H1 (cell line): Measurements from ENCODE around the gene STK39. TPM values are rescaled to one million over a fixed set of nuclear protein-coding genes. Genes with fewer than 3 reads are reported as not detected.

ENCODE experiments used
- CTCF ChIA-PET: fragments of 300-600 bp; sonication (Branson Sonifier 250); formaldehyde crosslinking; loops from one replicate; lab custom pipeline; 2021; ENCODE audit not compliant: partially characterized antibody; lab: Charles Lee
- POLR2A ChIA-PET: fragments of 300-600 bp; sonication (Branson Sonifier 250); formaldehyde crosslinking; loops from one replicate; lab custom pipeline; 2021; ENCODE audit warnings: inconsistent platforms; ENCODE audit not compliant: partially characterized antibody; lab: Charles Lee
- DNase-seq, 2 experiments: peaks; one replicate each; pipeline versions ENCODE4 v3.0.0 to v3.0.0-alpha.2; 2010 to 2022; ENCODE audit warnings: low spot score in 2 of 2, low read depth in 1 of 2, mixed read lengths in 1 of 2
- FAIRE-seq: peaks from 2 replicates; lab custom pipeline; 2011; peaks lifted over from hg19 to GRCh38; lab: Jason Lieb, UNC
- H2AFZ ChIP-seq: 2 replicates; pipeline ENCODE4 v1.8.1; 2012; ENCODE audit warnings: low read length, inconsistent platforms
- H2AK5ac ChIP-seq: 2 replicates; pipeline ENCODE4 v1.6.1; 2013; ENCODE audit warnings: low read depth, low read length
- H2BK120ac ChIP-seq: replicated peaks from 2 replicates; pipeline ENCODE3; 2013; ENCODE audit warnings: low read depth, low read length, inconsistent platforms
- H2BK12ac ChIP-seq: 2 replicates; pipeline ENCODE4 v1.6.1; 2013; ENCODE audit warnings: low read depth, low read length
- H2BK15ac ChIP-seq: 2 replicates; pipeline ENCODE4 v1.6.1; 2013; ENCODE audit warnings: low read length
- H2BK20ac ChIP-seq: 2 replicates; pipeline ENCODE4 v1.6.1; 2013; ENCODE audit warnings: low read length
- H2BK5ac ChIP-seq: 2 replicates; pipeline ENCODE4 v1.6.1; 2013; ENCODE audit warnings: low read depth, low read length
- H3K14ac ChIP-seq: 2 replicates; pipeline ENCODE4 v1.6.1; 2013; ENCODE audit warnings: inconsistent platforms; ENCODE audit not compliant: insufficient read length
- H3K18ac ChIP-seq: 2 replicates; pipeline ENCODE4 v1.6.1; 2013; ENCODE audit warnings: low read length; ENCODE audit errors: extremely low read depth
- H3K23ac ChIP-seq: 2 replicates; pipeline ENCODE4 v1.6.1; 2013; ENCODE audit warnings: inconsistent platforms; ENCODE audit not compliant: insufficient read length
- H3K23me2 ChIP-seq: 2 replicates; pipeline ENCODE4 v1.6.1; 2013; ENCODE audit warnings: low read depth, low read length
- H3K27ac ChIP-seq: 2 replicates; pipeline ENCODE4 v1.6.1; 2011; ENCODE audit warnings: low read depth, low read length, inconsistent platforms
- H3K27me3 ChIP-seq, 4 experiments: replicated peaks in 1 of 4; 1 replicate in 1 of 4; 2 replicates in 3 of 4; pipeline versions ENCODE4 v1.6.1 to v1.8.1; 2011 to 2013; ENCODE audit warnings: low read length in 3 of 4, mild to moderate bottlenecking in 3 of 4, inconsistent platforms in 2 of 4, mixed read lengths in 2 of 4, moderate library complexity in 1 of 4; ENCODE audit not compliant: control insufficient read depth in 3 of 4, insufficient read depth in 3 of 4; ENCODE audit errors: extremely low read depth in 1 of 4
- H3K36me3 ChIP-seq, 4 experiments: 2 replicates each; pipeline versions ENCODE4 v1.6.1 to v1.8.1; 2011 to 2013; ENCODE audit warnings: mild to moderate bottlenecking in 4 of 4, low read length in 3 of 4, moderate library complexity in 2 of 4, control low read depth in 1 of 4, inconsistent platforms in 1 of 4; ENCODE audit not compliant: insufficient read depth in 4 of 4, control insufficient read depth in 2 of 4
- H3K4ac ChIP-seq: replicated peaks from 2 replicates; pipeline ENCODE3; 2013; ENCODE audit warnings: low read length, low read depth, mixed read lengths, inconsistent platforms; ENCODE audit not compliant: insufficient read length
- H3K4me1 ChIP-seq, 4 experiments: replicated peaks in 1 of 4; 1 replicate in 1 of 4; 2 replicates in 3 of 4; pipeline versions ENCODE4 v1.6.1 to v1.8.1; 2011 to 2013; ENCODE audit warnings: low read length in 3 of 4, inconsistent platforms in 2 of 4, mixed read lengths in 1 of 4; ENCODE audit not compliant: insufficient read depth in 4 of 4, control insufficient read depth in 3 of 4
- H3K4me2 ChIP-seq, 2 experiments: 2 replicates each; pipeline versions ENCODE4 v1.6.1 to v1.8.1; 2011 to 2013; ENCODE audit warnings: low read depth in 2 of 2, low read length in 2 of 2, control low read depth in 1 of 2, inconsistent platforms in 1 of 2, mild to moderate bottlenecking in 1 of 2; ENCODE audit not compliant: insufficient read depth in 1 of 2
- H3K4me3 ChIP-seq, 4 experiments: fragments of 200-600, 300-600 bp in 1 of 4; sonication (generic), shearing (Covaris generic), sonication (Bioruptor Twin) in 1 of 4; 2 replicates each; pipeline versions ENCODE4 v1.5.1 to v1.8.1; 2011 to 2016; ENCODE audit warnings: low read length in 4 of 4, low read depth in 3 of 4, control low read depth in 2 of 4, inconsistent platforms in 2 of 4, mild to moderate bottlenecking in 2 of 4, mixed read lengths in 1 of 4, moderate library complexity in 1 of 4; ENCODE audit not compliant: insufficient read depth in 2 of 4; ENCODE audit errors: extremely low read depth in 1 of 4
- H3K56ac ChIP-seq: replicated peaks from 2 replicates; pipeline ENCODE3; 2013; ENCODE audit warnings: low read depth, mild to moderate bottlenecking, mixed read lengths, low read length, inconsistent platforms; ENCODE audit not compliant: insufficient read length
- H3K79me1 ChIP-seq: 2 replicates; pipeline ENCODE4 v1.6.1; 2013; ENCODE audit warnings: low read depth, low read length, control low read depth
- H3K79me2 ChIP-seq, 2 experiments: 2 replicates each; pipeline versions ENCODE4 v1.6.1 to v1.8.1; 2012 to 2013; ENCODE audit warnings: low read length in 2 of 2, mild to moderate bottlenecking in 2 of 2, inconsistent platforms in 1 of 2; ENCODE audit not compliant: insufficient read depth in 2 of 2, control insufficient read depth in 1 of 2
- H3K9ac ChIP-seq, 4 experiments: replicated peaks in 1 of 4; 1 replicate in 1 of 4; 2 replicates in 3 of 4; pipeline versions ENCODE4 v1.6.1 to v1.8.1; 2011 to 2013; ENCODE audit warnings: low read depth in 3 of 4, low read length in 3 of 4, control low read depth in 2 of 4, mild to moderate bottlenecking in 2 of 4, moderate library complexity in 2 of 4, inconsistent platforms in 1 of 4; ENCODE audit errors: extremely low read depth in 1 of 4
- H3K9me3 ChIP-seq, 2 experiments: 2 replicates each; pipeline versions ENCODE4 v1.6.1 to v1.8.1; 2012 to 2013; ENCODE audit warnings: mild to moderate bottlenecking in 2 of 2, moderate library complexity in 2 of 2, control low read depth in 1 of 2, inconsistent platforms in 1 of 2, low read depth in 1 of 2, low read length in 1 of 2, mixed read lengths in 1 of 2; ENCODE audit not compliant: insufficient read depth in 2 of 2
- H4K20me1 ChIP-seq, 2 experiments: replicated peaks in 1 of 2; 2 replicates each; pipeline versions ENCODE3 to v1.8.1; 2011 to 2013; ENCODE audit warnings: inconsistent platforms in 2 of 2, low read length in 2 of 2, mild to moderate bottlenecking in 1 of 2; ENCODE audit not compliant: insufficient read depth in 2 of 2, control insufficient read depth in 1 of 2
- H4K5ac ChIP-seq: 2 replicates; pipeline ENCODE4 v1.6.1; 2013; ENCODE audit warnings: low read length, low read depth, mixed read lengths, inconsistent platforms; ENCODE audit not compliant: insufficient read length
- H4K8ac ChIP-seq: 2 replicates; pipeline ENCODE4 v1.8.0; 2013; ENCODE audit warnings: mild to moderate bottlenecking, moderate library complexity, low read length, inconsistent platforms; ENCODE audit not compliant: insufficient read depth; ENCODE audit errors: extremely low read depth
- H4K91ac ChIP-seq: replicated peaks from 2 replicates; pipeline ENCODE3; 2013; ENCODE audit warnings: low read length, mixed read lengths, inconsistent platforms; ENCODE audit not compliant: insufficient read length
- CBX8 ChIP-seq: fragments of 300-800, 300-1000 bp; sonication (generic); IDR thresholded peaks from 2 replicates; pipeline ENCODE4 v1.7.1; 2016; ENCODE audit warnings: low read depth, low read length, borderline replicate concordance
- CHD2 ChIP-seq: IDR thresholded peaks from 2 replicates; pipeline ENCODE4 v1.6.1; 2012; ENCODE audit warnings: low read length, improper control_type of control experiment
- EP300 ChIP-seq, 2 experiments: IDR thresholded peaks; 1 replicate in 1 of 2; 2 replicates in 1 of 2; pipeline ENCODE4 v1.6.1; 2011 to 2012; ENCODE audit warnings: low read depth in 2 of 2, low read length in 2 of 2, mild to moderate bottlenecking in 2 of 2, borderline replicate concordance in 1 of 2, inconsistent platforms in 1 of 2, moderate library complexity in 1 of 2
- KDM1A ChIP-seq: fragments of 200-600, 300-600 bp; sonication (generic); IDR thresholded peaks from 2 replicates; pipeline ENCODE4 v1.7.1; 2016; ENCODE audit warnings: mild to moderate bottlenecking, low read length, borderline replicate concordance
- MAFK ChIP-seq: IDR thresholded peaks from 2 replicates; pipeline ENCODE4 v1.6.1; 2012; ENCODE audit warnings: low read depth, mild to moderate bottlenecking, improper control_type of control experiment, low read length
- RFX5 ChIP-seq: IDR thresholded peaks from 2 replicates; pipeline ENCODE4 v1.6.1; 2011; ENCODE audit warnings: low read depth, low read length, improper control_type of control experiment, borderline replicate concordance
- SIRT6 ChIP-seq: IDR thresholded peaks from one replicate; pipeline ENCODE4 v1.7.1; 2012; ENCODE audit warnings: low read length, inconsistent platforms
- SP1 ChIP-seq: IDR thresholded peaks from 2 replicates; pipeline ENCODE4 v1.6.1; 2011; ENCODE audit warnings: low read depth, low read length
- SP4 ChIP-seq: IDR thresholded peaks from 2 replicates; pipeline ENCODE4 v1.6.1; 2012; ENCODE audit warnings: low read length, inconsistent platforms
- SUZ12 ChIP-seq: fragments of 200-600 bp; sonication (generic); IDR thresholded peaks from 2 replicates; pipeline ENCODE4 v1.6.1; 2012; ENCODE audit warnings: mild to moderate bottlenecking, inconsistent platforms, low read length, moderate library complexity, mixed read lengths
- TAF7 ChIP-seq: optimal IDR thresholded peaks from 2 replicates; pipeline ENCODE3; 2011; ENCODE audit warnings: low read depth, mild to moderate bottlenecking, inconsistent platforms, low read length, moderate library complexity, borderline replicate concordance
- TBP ChIP-seq: IDR thresholded peaks from 2 replicates; pipeline ENCODE4 v1.6.1; 2011; ENCODE audit warnings: low read depth, low read length, improper control_type of control experiment
- whole genome bisulfite sequencing, 2 experiments: shearing (Covaris generic) in 1 of 2; methylation state at CpG; one replicate each; pipeline versions ENCODE4 v1.1.6 to v1.1.7; 2013 to 2015; ENCODE audit warnings: low lambda C conversion rate in 2 of 2, mixed read lengths in 2 of 2, inconsistent platforms in 1 of 2, low coverage in 1 of 2, missing lambda C conversion rate in 1 of 2; ENCODE audit not compliant: insufficient replicate concordance in 2 of 2, insufficient coverage in 1 of 2, insufficient read length in 1 of 2; ENCODE audit errors: extremely low coverage in 1 of 2, missing lambda C conversion rate in 1 of 2; 5-methylcytosine and 5-hydroxymethylcytosine counted together
- polyA plus RNA-seq, 7 experiments: library from polyadenylated mRNA; depleted of rRNA in 3 of 7; stranded (reverse) in 5 of 7; unstranded in 2 of 7; fragments of >200 nt in 5 of 7; fragments of 200-250 nt in 2 of 7; gene quantifications; 1 replicate in 5 of 7; 2 replicates in 1 of 7; 4 replicates in 1 of 7; pipeline versions ENCODE4 v1.2.1 to v1.2.3, GENCODE V29; 2011 to 2013; ENCODE audit warnings: missing spikeins in 2 of 7, mixed read lengths in 2 of 7
- total RNA-seq: library from RNA; stranded (reverse); fragmentation: NEBNext Ultra II Directional; extraction: Animal tissue kit (Norgen Biotek cat#: 25700); gene quantifications from 2 replicates; pipeline ENCODE4 v1.2.1, GENCODE V29; 2021

The STK39 gene
- total and polyA plus RNA-seq, 2 of the 8 experiments (the other 6 are each of a cell fraction or from before 2014, with no cell fraction given): 13.7 to 23.8 TPM

DNA sequence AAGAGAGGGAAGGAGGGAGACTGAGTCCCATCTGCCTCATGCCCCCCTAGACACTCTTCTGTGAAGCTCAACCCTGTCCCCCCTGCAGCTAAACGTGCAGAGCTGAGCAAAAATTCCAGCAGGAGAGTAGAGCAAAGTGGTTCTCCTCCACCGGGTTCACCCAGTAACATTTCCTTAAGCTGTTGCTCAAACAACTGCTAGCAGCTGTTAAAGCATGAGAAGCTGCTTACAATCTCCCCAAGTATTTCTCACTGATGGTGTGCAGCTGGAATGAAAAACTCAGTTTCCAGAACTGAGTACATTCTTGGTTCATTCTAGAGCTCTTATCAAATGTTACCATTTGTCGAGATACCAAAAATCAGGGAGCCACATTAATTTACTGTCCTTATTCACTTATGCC lies 92.3 kb downstream of the STK39 start:
- no peak overlapping the region for H3K14ac ChIP-seq
- no peak overlapping the region for H3K56ac ChIP-seq
- no peak for TF ChIP-seq TAF7
- no peak for TF ChIP-seq CHD2
- no peak for TF ChIP-seq RFX5
- no peak for TF ChIP-seq SP4
- no peak for TF ChIP-seq TBP
- TF ChIP-seq SP1: no peak
- TF ChIP-seq EP300 (IDR thresholded peaks at IDR 0.05; ENCODE audit: borderline replicate concordance in 1 of 2, low read depth in 2 of 2, low read length in 2 of 2): no peak
- TF ChIP-seq CBX8: no peak
- TF ChIP-seq MAFK: no peak
- no peak for TF ChIP-seq SIRT6
- TF ChIP-seq KDM1A: no peak
- TF ChIP-seq SUZ12: no peak
- no peak overlapping the region for H2AFZ ChIP-seq
- ChIA-PET POLR2A (interaction anchor here (1.8 kb wide), 1 partner anchor 10 kb away, joined by 4 read pairs; no protein-coding TSS in a partner anchor), CTCF (interaction anchor here (0.8 kb wide), 1 partner anchor 37 kb away, joined by 3 read pairs; no protein-coding TSS in a partner anchor)
- H3K23me2 ChIP-seq: no peaks in the 10 kb centered on the region
- H2BK120ac ChIP-seq: no peak overlapping the region
- no peaks in the 10 kb centered on the region for H4K20me1 ChIP-seq
- H3K23ac ChIP-seq: no peak overlapping the region
- H3K4me3 ChIP-seq: no peak overlapping the region
- FAIRE-seq: no peak
- 66% methylated on average over 3 of the region's 3 CpGs; no CpG with 5 or more reads in 1 of the 2 experiments for WGBS, 2 experiments
- H3K9ac ChIP-seq: no peak overlapping the region
- H3K79me2 ChIP-seq: no peaks in the 10 kb centered on the region
- H2BK20ac ChIP-seq: no peak overlapping the region
- no peaks in the 10 kb centered on the region; a peak in 1 of 7 replicates for H3K4me1 ChIP-seq
- no peak overlapping the region for H2BK5ac ChIP-seq
- H3K9me3 ChIP-seq: no peaks in the 10 kb centered on the region
- H3K4me2 ChIP-seq: no peak overlapping the region
- DNase-seq: no peak
- H3K4ac ChIP-seq: no peak overlapping the region
- no peak overlapping the region for H4K91ac ChIP-seq
- no peak overlapping the region for H2BK12ac ChIP-seq
- H2AK5ac ChIP-seq: no peak overlapping the region
- no peak overlapping the region for H2BK15ac ChIP-seq
- no peaks in the 10 kb centered on the region for H3K79me1 ChIP-seq
- H3K36me3 ChIP-seq: no peaks in the 10 kb centered on the region; a peak in 1 of 8 replicates
- no peak overlapping the region for H3K18ac ChIP-seq
- no peaks in the 10 kb centered on the region for H3K27me3 ChIP-seq
- no peak overlapping the region for H4K5ac ChIP-seq
- H4K8ac ChIP-seq: no peak overlapping the region
- no peak overlapping the region for H3K27ac ChIP-seq
